ENCODE results near the gene MYOM1.

DNA sequence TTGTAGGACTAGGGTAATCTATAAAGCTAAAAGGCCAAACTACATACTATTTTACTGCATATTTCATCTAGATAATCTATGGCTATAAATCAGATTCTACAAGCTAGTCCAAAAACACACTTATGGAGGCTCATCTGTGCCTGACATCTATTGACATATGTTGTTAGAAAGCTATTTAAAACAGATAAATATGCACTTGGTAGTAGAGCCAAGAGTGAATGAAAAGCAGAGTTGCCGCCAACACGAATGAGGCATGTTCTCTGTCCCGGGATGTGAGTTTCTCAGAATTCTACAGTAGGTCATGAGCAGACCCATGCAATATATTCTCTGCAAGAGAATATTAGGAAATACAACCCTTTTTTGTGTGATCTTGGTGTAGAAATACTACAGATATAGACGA is 140.1 kb downstream of the MYOM1 start:
- TF ChIP-seq, protein P1, sequence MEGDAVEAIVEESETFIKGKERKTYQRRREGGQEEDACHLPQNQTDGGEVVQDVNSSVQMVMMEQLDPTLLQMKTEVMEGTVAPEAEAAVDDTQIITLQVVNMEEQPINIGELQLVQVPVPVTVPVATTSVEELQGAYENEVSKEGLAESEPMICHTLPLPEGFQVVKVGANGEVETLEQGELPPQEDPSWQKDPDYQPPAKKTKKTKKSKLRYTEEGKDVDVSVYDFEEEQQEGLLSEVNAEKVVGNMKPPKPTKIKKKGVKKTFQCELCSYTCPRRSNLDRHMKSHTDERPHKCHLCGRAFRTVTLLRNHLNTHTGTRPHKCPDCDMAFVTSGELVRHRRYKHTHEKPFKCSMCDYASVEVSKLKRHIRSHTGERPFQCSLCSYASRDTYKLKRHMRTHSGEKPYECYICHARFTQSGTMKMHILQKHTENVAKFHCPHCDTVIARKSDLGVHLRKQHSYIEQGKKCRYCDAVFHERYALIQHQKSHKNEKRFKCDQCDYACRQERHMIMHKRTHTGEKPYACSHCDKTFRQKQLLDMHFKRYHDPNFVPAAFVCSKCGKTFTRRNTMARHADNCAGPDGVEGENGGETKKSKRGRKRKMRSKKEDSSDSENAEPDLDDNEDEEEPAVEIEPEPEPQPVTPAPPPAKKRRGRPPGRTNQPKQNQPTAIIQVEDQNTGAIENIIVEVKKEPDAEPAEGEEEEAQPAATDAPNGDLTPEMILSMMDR (IDR thresholded peaks at IDR 0.05; ENCODE audit: insufficient read depth, low read depth, low read length), result no peak
- no peak for TF ChIP-seq EZH2 (IDR thresholded peaks at IDR 0.05; ENCODE audit: insufficient read depth, low read length)

Data from astrocyte (in vitro differentiated cells and primary cell).